ENCODE measurements around the gene MS4A10. TPM values are rescaled to one million over a fixed set of nuclear protein-coding genes. Genes with fewer than 3 reads are reported as not detected.

The MS4A10 gene
- not detected for total RNA-seq
- not detected for polyA plus RNA-seq

DNA sequence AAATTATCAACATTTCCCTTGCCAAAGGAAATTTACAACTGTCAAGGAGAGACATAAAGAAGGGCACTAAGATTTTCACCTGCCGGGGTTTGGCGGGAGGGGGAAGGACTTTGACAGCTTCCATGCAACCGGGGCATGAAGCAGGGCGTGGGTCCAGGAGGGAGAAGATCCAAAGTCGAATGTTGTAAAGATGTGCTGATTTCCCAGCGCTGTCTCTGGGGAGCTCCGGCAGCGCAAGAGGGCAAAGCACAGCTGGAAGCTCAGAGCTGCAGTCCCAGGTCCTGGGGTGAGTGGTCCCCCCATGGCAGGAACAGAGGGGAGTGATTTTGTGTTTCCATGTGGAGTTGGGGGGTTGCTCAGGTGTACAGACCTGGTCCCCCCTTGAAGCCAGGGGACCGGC, at the start of gene MS4A10:
TSS of gene MS4A10 (plus strand) at position 198 of the 400 bp plus-strand sequence. CDS start 5,003 bp downstream, outside the sequence.
- H3K27ac ChIP-seq (ENCODE audit: low read depth in 1 of 2, low read length in 2 of 2), result no peak within 1 kb of the TSS
- H3K4me3 ChIP-seq (ENCODE audit: low read depth in 1 of 3, low read length in 3 of 3), result no peak within 1 kb of the TSS
- H3K36me3 ChIP-seq (ENCODE audit: control insufficient read depth in 4 of 4, insufficient read depth in 3 of 4, low read depth in 1 of 4, low read length in 3 of 4), result no peaks in the 10 kb centered on the region
- H3K27me3 ChIP-seq (ENCODE audit: control insufficient read depth in 4 of 4, insufficient read depth in 4 of 4, low read length in 3 of 4), result no peaks in the 10 kb centered on the region
- DNase-seq (ENCODE audit: low spot score), result no peak
- WGBS, result 40% methylated on average over 9 of the region's 9 CpGs
- H3K4me1 ChIP-seq (ENCODE audit: control insufficient read depth in 4 of 4, insufficient read depth in 4 of 4, low read length in 3 of 4), result no peaks in the 10 kb centered on the region
- H3K9ac ChIP-seq (ENCODE audit: low read depth in 1 of 2, low read length in 2 of 2), result no peak within 1 kb of the TSS
- TF ChIP-seq, protein P1, sequence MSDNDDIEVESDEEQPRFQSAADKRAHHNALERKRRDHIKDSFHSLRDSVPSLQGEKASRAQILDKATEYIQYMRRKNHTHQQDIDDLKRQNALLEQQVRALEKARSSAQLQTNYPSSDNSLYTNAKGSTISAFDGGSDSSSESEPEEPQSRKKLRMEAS (IDR thresholded peaks at IDR 0.05), result no peak
- no peak for TF ChIP-seq FOXA1 (IDR thresholded peaks at IDR 0.05)
- peak; percentile 21 to 28 for TF ChIP-seq HNF4A (conservative IDR thresholded peaks at IDR 0.05)
- TF ChIP-seq JUND (IDR thresholded peaks at IDR 0.05), result no peak
- peaks cover 0 to 2% (median 0%) of the 10 kb centered on the region in 4 donors for H3K9me3 ChIP-seq (ENCODE audit: control insufficient read depth in 4 of 4, low read length in 3 of 4)

DNA sequence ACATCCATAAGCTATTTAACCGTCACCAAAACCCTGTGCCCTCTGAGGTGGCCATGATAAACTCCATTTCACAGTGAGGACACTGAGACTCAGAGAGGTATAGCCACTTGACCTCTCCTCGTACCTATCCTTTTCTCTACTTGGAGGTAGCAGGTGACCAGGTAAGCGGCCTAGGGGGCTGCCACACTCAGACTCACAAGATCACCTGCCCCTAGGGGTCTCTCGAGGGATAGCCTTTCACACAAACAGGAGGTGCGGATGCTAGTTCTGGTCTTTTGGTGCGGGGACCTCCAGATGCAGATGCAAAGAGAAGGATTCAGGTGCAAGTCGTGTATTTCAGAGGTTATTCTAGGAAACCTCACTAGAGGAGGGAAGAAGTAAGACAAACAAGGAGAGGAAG, 46.0 kb upstream of the MS4A10 start:
- no peak for TF ChIP-seq JUND (IDR thresholded peaks at IDR 0.05)
- TF ChIP-seq, protein P2, sequence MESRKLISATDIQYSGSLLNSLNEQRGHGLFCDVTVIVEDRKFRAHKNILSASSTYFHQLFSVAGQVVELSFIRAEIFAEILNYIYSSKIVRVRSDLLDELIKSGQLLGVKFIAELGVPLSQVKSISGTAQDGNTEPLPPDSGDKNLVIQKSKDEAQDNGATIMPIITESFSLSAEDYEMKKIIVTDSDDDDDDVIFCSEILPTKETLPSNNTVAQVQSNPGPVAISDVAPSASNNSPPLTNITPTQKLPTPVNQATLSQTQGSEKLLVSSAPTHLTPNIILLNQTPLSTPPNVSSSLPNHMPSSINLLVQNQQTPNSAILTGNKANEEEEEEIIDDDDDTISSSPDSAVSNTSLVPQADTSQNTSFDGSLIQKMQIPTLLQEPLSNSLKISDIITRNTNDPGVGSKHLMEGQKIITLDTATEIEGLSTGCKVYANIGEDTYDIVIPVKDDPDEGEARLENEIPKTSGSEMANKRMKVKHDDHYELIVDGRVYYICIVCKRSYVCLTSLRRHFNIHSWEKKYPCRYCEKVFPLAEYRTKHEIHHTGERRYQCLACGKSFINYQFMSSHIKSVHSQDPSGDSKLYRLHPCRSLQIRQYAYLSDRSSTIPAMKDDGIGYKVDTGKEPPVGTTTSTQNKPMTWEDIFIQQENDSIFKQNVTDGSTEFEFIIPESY (IDR thresholded peaks at IDR 0.05), result no peak
- no peak for TF ChIP-seq RAD21 (IDR thresholded peaks at IDR 0.05)
- TF ChIP-seq NR2F2 (IDR thresholded peaks at IDR 0.05), result no peak
- no peak for TF ChIP-seq YY1 (IDR thresholded peaks at IDR 0.05)
- no peak for TF ChIP-seq GABPA (IDR thresholded peaks at IDR 0.05 in 1 of 2, conservative IDR thresholded peaks at IDR 0.05 in 1 of 2)
- no peak for TF ChIP-seq HNF4G (IDR thresholded peaks at IDR 0.05)
- no peak for TF ChIP-seq FOXA2 (IDR thresholded peaks at IDR 0.05)
- no peak for TF ChIP-seq RXRA (IDR thresholded peaks at IDR 0.05)
- no peak for TF ChIP-seq SP1 (IDR thresholded peaks at IDR 0.05)
- TF ChIP-seq EGR1 (IDR thresholded peaks at IDR 0.05; ENCODE audit: low read depth in 2 of 2), result no peak
- Histone ChIP-seq H3K4me3 (ENCODE audit: low read depth in 1 of 3, low read length in 3 of 3) (no peak overlapping the region), H3K36me3 (ENCODE audit: control insufficient read depth in 4 of 4, insufficient read depth in 3 of 4, low read depth in 1 of 4, low read length in 3 of 4) (no peaks in the 10 kb centered on the region), H3K4me1 (ENCODE audit: control insufficient read depth in 4 of 4, insufficient read depth in 4 of 4, low read length in 3 of 4) (no peaks in the 10 kb centered on the region), H3K9me3 (ENCODE audit: control insufficient read depth in 4 of 4, low read length in 3 of 4) (peaks cover 0 to 7% (median 0%) of the 10 kb centered on the region in 4 donors), H3K27me3 (ENCODE audit: control insufficient read depth in 4 of 4, insufficient read depth in 4 of 4, low read length in 3 of 4) (peaks cover 0 to 9% (median 1%) of the 10 kb centered on the region in 4 donors), H3K9ac (ENCODE audit: low read depth in 1 of 2, low read length in 2 of 2) (no peak overlapping the region), H3K27ac (ENCODE audit: low read depth in 1 of 2, low read length in 2 of 2) (no peak overlapping the region)
- 60% methylated on average over 7 of the region's 7 CpGs for WGBS
- no peak for DNase-seq (ENCODE audit: low spot score)

DNA sequence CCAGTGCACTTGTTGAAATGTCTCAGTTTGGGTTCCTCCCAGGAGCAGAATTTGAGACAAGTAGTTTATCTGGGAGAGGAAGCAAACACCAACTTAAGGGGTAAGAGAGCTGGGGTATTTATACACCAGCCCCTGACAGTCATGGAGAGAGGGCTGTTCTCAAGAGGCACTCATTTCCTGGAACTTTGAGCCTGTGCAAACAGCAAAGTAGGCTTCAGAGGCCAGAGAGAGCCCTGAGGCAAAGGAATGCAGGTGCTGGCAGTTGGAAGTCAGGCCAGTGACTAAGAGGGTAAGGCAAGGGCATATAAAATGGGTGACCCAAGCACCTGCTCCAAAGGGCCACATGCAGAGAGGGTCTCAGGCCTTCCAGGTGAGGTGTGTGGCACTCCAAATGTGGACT, 44.6 kb upstream of the MS4A10 start:
- no peak for TF ChIP-seq RXRA (IDR thresholded peaks at IDR 0.05)
- TF ChIP-seq, protein P3, sequence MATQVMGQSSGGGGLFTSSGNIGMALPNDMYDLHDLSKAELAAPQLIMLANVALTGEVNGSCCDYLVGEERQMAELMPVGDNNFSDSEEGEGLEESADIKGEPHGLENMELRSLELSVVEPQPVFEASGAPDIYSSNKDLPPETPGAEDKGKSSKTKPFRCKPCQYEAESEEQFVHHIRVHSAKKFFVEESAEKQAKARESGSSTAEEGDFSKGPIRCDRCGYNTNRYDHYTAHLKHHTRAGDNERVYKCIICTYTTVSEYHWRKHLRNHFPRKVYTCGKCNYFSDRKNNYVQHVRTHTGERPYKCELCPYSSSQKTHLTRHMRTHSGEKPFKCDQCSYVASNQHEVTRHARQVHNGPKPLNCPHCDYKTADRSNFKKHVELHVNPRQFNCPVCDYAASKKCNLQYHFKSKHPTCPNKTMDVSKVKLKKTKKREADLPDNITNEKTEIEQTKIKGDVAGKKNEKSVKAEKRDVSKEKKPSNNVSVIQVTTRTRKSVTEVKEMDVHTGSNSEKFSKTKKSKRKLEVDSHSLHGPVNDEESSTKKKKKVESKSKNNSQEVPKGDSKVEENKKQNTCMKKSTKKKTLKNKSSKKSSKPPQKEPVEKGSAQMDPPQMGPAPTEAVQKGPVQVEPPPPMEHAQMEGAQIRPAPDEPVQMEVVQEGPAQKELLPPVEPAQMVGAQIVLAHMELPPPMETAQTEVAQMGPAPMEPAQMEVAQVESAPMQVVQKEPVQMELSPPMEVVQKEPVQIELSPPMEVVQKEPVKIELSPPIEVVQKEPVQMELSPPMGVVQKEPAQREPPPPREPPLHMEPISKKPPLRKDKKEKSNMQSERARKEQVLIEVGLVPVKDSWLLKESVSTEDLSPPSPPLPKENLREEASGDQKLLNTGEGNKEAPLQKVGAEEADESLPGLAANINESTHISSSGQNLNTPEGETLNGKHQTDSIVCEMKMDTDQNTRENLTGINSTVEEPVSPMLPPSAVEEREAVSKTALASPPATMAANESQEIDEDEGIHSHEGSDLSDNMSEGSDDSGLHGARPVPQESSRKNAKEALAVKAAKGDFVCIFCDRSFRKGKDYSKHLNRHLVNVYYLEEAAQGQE (IDR thresholded peaks at IDR 0.05), result no peak
- no peak for TF ChIP-seq HNF4G (IDR thresholded peaks at IDR 0.05)
- TF ChIP-seq, protein P1 (IDR thresholded peaks at IDR 0.05), result no peak
- TF ChIP-seq, protein P4, sequence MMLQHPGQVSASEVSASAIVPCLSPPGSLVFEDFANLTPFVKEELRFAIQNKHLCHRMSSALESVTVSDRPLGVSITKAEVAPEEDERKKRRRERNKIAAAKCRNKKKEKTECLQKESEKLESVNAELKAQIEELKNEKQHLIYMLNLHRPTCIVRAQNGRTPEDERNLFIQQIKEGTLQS (IDR thresholded peaks at IDR 0.05), result no peak
- TF ChIP-seq TAF1 (conservative IDR thresholded peaks at IDR 0.05), result no peak
- no peak for TF ChIP-seq NR2F2 (IDR thresholded peaks at IDR 0.05)
- TF ChIP-seq, protein P5, sequence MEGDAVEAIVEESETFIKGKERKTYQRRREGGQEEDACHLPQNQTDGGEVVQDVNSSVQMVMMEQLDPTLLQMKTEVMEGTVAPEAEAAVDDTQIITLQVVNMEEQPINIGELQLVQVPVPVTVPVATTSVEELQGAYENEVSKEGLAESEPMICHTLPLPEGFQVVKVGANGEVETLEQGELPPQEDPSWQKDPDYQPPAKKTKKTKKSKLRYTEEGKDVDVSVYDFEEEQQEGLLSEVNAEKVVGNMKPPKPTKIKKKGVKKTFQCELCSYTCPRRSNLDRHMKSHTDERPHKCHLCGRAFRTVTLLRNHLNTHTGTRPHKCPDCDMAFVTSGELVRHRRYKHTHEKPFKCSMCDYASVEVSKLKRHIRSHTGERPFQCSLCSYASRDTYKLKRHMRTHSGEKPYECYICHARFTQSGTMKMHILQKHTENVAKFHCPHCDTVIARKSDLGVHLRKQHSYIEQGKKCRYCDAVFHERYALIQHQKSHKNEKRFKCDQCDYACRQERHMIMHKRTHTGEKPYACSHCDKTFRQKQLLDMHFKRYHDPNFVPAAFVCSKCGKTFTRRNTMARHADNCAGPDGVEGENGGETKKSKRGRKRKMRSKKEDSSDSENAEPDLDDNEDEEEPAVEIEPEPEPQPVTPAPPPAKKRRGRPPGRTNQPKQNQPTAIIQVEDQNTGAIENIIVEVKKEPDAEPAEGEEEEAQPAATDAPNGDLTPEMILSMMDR (IDR thresholded peaks at IDR 0.05; ENCODE audit: low read depth, low read length, missing input control), result no peak
- TF ChIP-seq JUND (IDR thresholded peaks at IDR 0.05), result no peak
- Histone ChIP-seq H3K9me3 (ENCODE audit: control insufficient read depth in 4 of 4, low read length in 3 of 4) (peaks cover 0 to 7% (median 0%) of the 10 kb centered on the region in 4 donors), H3K27me3 (ENCODE audit: control insufficient read depth in 4 of 4, insufficient read depth in 4 of 4, low read length in 3 of 4) (peaks cover 0 to 9% (median 1%) of the 10 kb centered on the region in 4 donors), H3K36me3 (ENCODE audit: control insufficient read depth in 4 of 4, insufficient read depth in 3 of 4, low read depth in 1 of 4, low read length in 3 of 4) (no peaks in the 10 kb centered on the region), H3K9ac (ENCODE audit: low read depth in 1 of 2, low read length in 2 of 2) (no peak overlapping the region), H3K27ac (ENCODE audit: low read depth in 1 of 2, low read length in 2 of 2) (no peak overlapping the region), H3K4me3 (ENCODE audit: low read depth in 1 of 3, low read length in 3 of 3) (no peak overlapping the region), H3K4me1 (ENCODE audit: control insufficient read depth in 4 of 4, insufficient read depth in 4 of 4, low read length in 3 of 4) (no peaks in the 10 kb centered on the region)
- no peak for DNase-seq (ENCODE audit: low spot score)
